GM18858 (cell line): ENCODE results near the gene LHB.

ENCODE experiments used
- ATAC-seq: cut with Tn5 transposase; IDR thresholded peaks from one replicate; pipeline ENCODE4 v1.9.1; 2021; ENCODE audit not compliant: unreplicated experiment

The LHB gene

GRCh38 chr19:48986211-48986610 lies 30.7 kb downstream of the LHB start:
- ATAC-seq, result no peak

GRCh38 chr19:48985711-48986110 lies 31.2 kb downstream of the LHB start:
- no peak for ATAC-seq

- ATAC-seq, result no peak
These were observed 34.6 kb downstream of the LHB start for GRCh38 chr19:48982280-48982679.

GRCh38 chr19:48977061-48977460 lies 39.8 kb downstream of the LHB start:
- no peak for ATAC-seq

GRCh38 chr19:48975947-48976847 lies 40.7 kb downstream of the LHB start:
- ATAC-seq, result no peak

GRCh38 chr19:48970923-48971395 lies 45.9 kb downstream of the LHB start:
- no peak for ATAC-seq

- ATAC-seq, result no peak
These were observed 46.6 kb downstream of the LHB start for GRCh38 chr19:48970139-48970766.

- no peak for ATAC-seq
These were observed 47.4 kb downstream of the LHB start for GRCh38 chr19:48969276-48970138.

GRCh38 chr19:48968813-48969218 lies 48.1 kb downstream of the LHB start:
- ATAC-seq, result no peak

- ATAC-seq, result no peak
These were observed 48.7 kb downstream of the LHB start for GRCh38 chr19:48968179-48968661.

- ATAC-seq, result no peak
These were observed 49.3 kb downstream of the LHB start for GRCh38 chr19:48967346-48968178.

- no peak for ATAC-seq
These were observed 50.1 kb downstream of the LHB start for GRCh38 chr19:48966541-48967345.
